Mesenchymal stem cell (in vitro differentiated cells and primary cell): Measurements from ENCODE around the gene TMCO4.
A peak's percentile ranks its signal among the peaks of the same experiment; 100 is the strongest.

Source experiments
- DNase-seq: peaks from one replicate; pipeline ENCODE4 v3.0.0-alpha.2; 2013
- H2AFZ ChIP-seq: one replicate; pipeline ENCODE4 v1.6.1; 2013; ENCODE audit warnings: low read depth, mild to moderate bottlenecking, control low read depth, inconsistent platforms, low read length, moderate library complexity
- H2AK5ac ChIP-seq: 2 replicates; pipeline ENCODE4 v1.6.1; 2013; ENCODE audit warnings: low read length, moderate library complexity, mild to moderate bottlenecking, inconsistent platforms; ENCODE audit not compliant: severe bottlenecking
- H2BK120ac ChIP-seq: one replicate; pipeline ENCODE4 v1.6.1; 2013; ENCODE audit warnings: low read depth, mild to moderate bottlenecking, inconsistent platforms, low read length, moderate library complexity
- H2BK12ac ChIP-seq, 2 experiments: one replicate each; pipeline ENCODE4 v1.6.1; 2013; ENCODE audit warnings: inconsistent platforms in 2 of 2, low read length in 2 of 2, mild to moderate bottlenecking in 2 of 2, moderate library complexity in 2 of 2, control low read depth in 1 of 2
- H2BK15ac ChIP-seq: one replicate; pipeline ENCODE4 v1.6.1; 2013; ENCODE audit warnings: mild to moderate bottlenecking, low read depth, inconsistent platforms; ENCODE audit not compliant: poor library complexity, severe bottlenecking
- H2BK5ac ChIP-seq: 2 replicates; pipeline ENCODE4 v1.6.1; 2013; ENCODE audit warnings: low read depth, mild to moderate bottlenecking, low read length, control low read depth, inconsistent platforms; ENCODE audit not compliant: poor library complexity, severe bottlenecking
- H3K14ac ChIP-seq, 2 experiments: one replicate each; pipeline ENCODE4 v1.6.1; 2013; ENCODE audit warnings: inconsistent platforms in 2 of 2, low read length in 2 of 2, control low read depth in 1 of 2, mild to moderate bottlenecking in 1 of 2, moderate library complexity in 1 of 2
- H3K18ac ChIP-seq, 2 experiments: one replicate each; pipeline ENCODE4 v1.6.1; 2013; ENCODE audit warnings: inconsistent platforms in 2 of 2, low read length in 2 of 2, control low read depth in 1 of 2, low read depth in 1 of 2, mild to moderate bottlenecking in 1 of 2
- H3K23ac ChIP-seq, 2 experiments: one replicate each; pipeline ENCODE4 v1.6.1; 2013; ENCODE audit warnings: inconsistent platforms in 2 of 2, low read length in 2 of 2, mild to moderate bottlenecking in 2 of 2, moderate library complexity in 2 of 2, control low read depth in 1 of 2
- H3K27ac ChIP-seq: 2 replicates; pipeline ENCODE4 v1.5.1; 2013; ENCODE audit warnings: mild to moderate bottlenecking, moderate library complexity, low read length, control low read depth, inconsistent platforms; ENCODE audit not compliant: poor library complexity, severe bottlenecking
- H3K27me3 ChIP-seq, 2 experiments: 2 replicates each; pipeline versions ENCODE4 v1.6.1 to v1.7.0; 2013; ENCODE audit warnings: low read length in 2 of 2, mild to moderate bottlenecking in 2 of 2, moderate library complexity in 2 of 2, control low read depth in 1 of 2, inconsistent platforms in 1 of 2; ENCODE audit not compliant: control insufficient read depth in 1 of 2, insufficient read depth in 1 of 2
- H3K36me3 ChIP-seq, 2 experiments: 2 replicates each; pipeline versions ENCODE4 v1.6.1 to v1.7.0; 2013; ENCODE audit warnings: low read length in 2 of 2, control low read depth in 1 of 2, inconsistent platforms in 1 of 2, low read depth in 1 of 2, mild to moderate bottlenecking in 1 of 2; ENCODE audit not compliant: insufficient read depth in 2 of 2, control insufficient read depth in 1 of 2
- H3K4ac ChIP-seq, 2 experiments: one replicate each; pipeline ENCODE4 v1.6.1; 2013; ENCODE audit warnings: inconsistent platforms in 2 of 2, low read length in 2 of 2, mild to moderate bottlenecking in 2 of 2, moderate library complexity in 2 of 2, control low read depth in 1 of 2, low read depth in 1 of 2
- H3K4me1 ChIP-seq: 2 replicates; pipeline ENCODE4 v1.6.1; 2013; ENCODE audit warnings: low read depth, low read length, control low read depth; ENCODE audit not compliant: control insufficient read depth, insufficient read depth
- H3K4me2 ChIP-seq: 2 replicates; pipeline ENCODE4 v1.6.1; 2013; ENCODE audit warnings: low read length, mild to moderate bottlenecking, inconsistent platforms; ENCODE audit not compliant: poor library complexity, severe bottlenecking
- H3K4me3 ChIP-seq, 2 experiments: 2 replicates each; pipeline versions ENCODE4 v1.5.1 to v1.7.0; 2013; ENCODE audit warnings: low read length in 2 of 2, mild to moderate bottlenecking in 2 of 2, control low read depth in 1 of 2, low read depth in 1 of 2; ENCODE audit not compliant: insufficient read depth in 1 of 2
- H3K79me1 ChIP-seq: replicated peaks from 2 replicates; pipeline ENCODE4 v1.6.1; 2013; ENCODE audit warnings: mild to moderate bottlenecking, control low read depth, low read length, inconsistent platforms; ENCODE audit not compliant: poor library complexity, severe bottlenecking
- H3K9ac ChIP-seq: 2 replicates; pipeline ENCODE4 v1.7.0; 2013; ENCODE audit warnings: mild to moderate bottlenecking, low read length, moderate library complexity
- H3K9me3 ChIP-seq: 2 replicates; pipeline ENCODE4 v1.7.0; 2013; ENCODE audit warnings: mild to moderate bottlenecking, low read length; ENCODE audit not compliant: control insufficient read depth
- H4K8ac ChIP-seq: one replicate; pipeline ENCODE4 v1.6.1; 2013; ENCODE audit warnings: inconsistent platforms, mild to moderate bottlenecking, low read length, moderate library complexity
- H4K91ac ChIP-seq: one replicate; pipeline ENCODE4 v1.6.1; 2013; ENCODE audit warnings: mild to moderate bottlenecking, low read length, inconsistent platforms
- WGBS: methylation state at CpG from one replicate; pipeline ENCODE4 v1.1.7; 2013; ENCODE audit warnings: mixed read lengths; 5-methylcytosine and 5-hydroxymethylcytosine counted together

TMCO4 gene

GRCh38 chr1:19684677-19685076 lies 115.0 kb downstream of the TMCO4 start:
- 77% methylated on average over 2 of the region's 2 CpGs for WGBS
- H3K36me3 ChIP-seq = peaks cover 11 to 12% of the 10 kb centered on the region in 2 experiments

GRCh38 chr1:19683351-19683750 lies 116.4 kb downstream of the TMCO4 start:
- Histone ChIP-seq H3K4ac (no peak overlapping the region), H3K79me1 (no peaks in the 10 kb centered on the region), H3K4me1 (peaks cover 8% of the 10 kb centered on the region), H2BK5ac (no peak overlapping the region), H2BK12ac (no peak overlapping the region), H3K4me2 (no peak overlapping the region), H3K27ac (no peak overlapping the region), H3K36me3 (peaks cover 5 to 6% of the 10 kb centered on the region in 2 experiments), H3K9ac (no peak overlapping the region), H3K27me3 (peaks cover 0 to 9% of the 10 kb centered on the region in 2 experiments), H3K18ac (no peak overlapping the region), H4K8ac (no peak overlapping the region), H2AK5ac (no peak overlapping the region), H2BK120ac (no peak overlapping the region), H3K23ac (no peak overlapping the region), H2AFZ (no peak overlapping the region), H3K4me3 (no peak overlapping the region), H3K14ac (no peak overlapping the region), H2BK15ac (no peak overlapping the region), H3K9me3 (no peaks in the 10 kb centered on the region), H4K91ac (no peak overlapping the region)
- no peak for DNase-seq
- 93% methylated on average over 7 of the region's 8 CpGs for WGBS

More at GRCh38 chr1:19684677-19685076, 115.0 kb downstream of the TMCO4 start:
- Histone ChIP-seq H3K27ac (no peak overlapping the region), H2BK120ac (no peak overlapping the region), H3K79me1 (no peaks in the 10 kb centered on the region), H3K23ac (no peak overlapping the region), H3K14ac (no peak overlapping the region), H4K91ac (no peak overlapping the region), H3K4me1 (peaks cover 5% of the 10 kb centered on the region), H4K8ac (no peak overlapping the region), H3K9ac (no peak overlapping the region), H2AFZ (no peak overlapping the region), H3K4me2 (no peak overlapping the region), H3K9me3 (no peaks in the 10 kb centered on the region), H3K4me3 (no peak overlapping the region), H2BK5ac (no peak overlapping the region), H2BK15ac (no peak overlapping the region), H3K18ac (no peak overlapping the region), H2AK5ac (no peak overlapping the region), H3K27me3 (peaks cover 0 to 5% of the 10 kb centered on the region in 2 experiments), H3K4ac (no peak overlapping the region), H2BK12ac (no peak overlapping the region)
- no peak for DNase-seq

- H2BK5ac ChIP-seq = no peak overlapping the region
- H3K9ac ChIP-seq = no peak overlapping the region
- DNase-seq = no peak
- peaks cover 8% of the 10 kb centered on the region for H3K4me1 ChIP-seq
- no peak overlapping the region for H4K8ac ChIP-seq
- H3K23ac ChIP-seq = no peak overlapping the region
- H2AFZ ChIP-seq = no peak overlapping the region
- 77% methylated on average over 7 of the region's 7 CpGs for WGBS
- H3K9me3 ChIP-seq = no peaks in the 10 kb centered on the region
- H3K36me3 ChIP-seq = peaks cover 1 to 4% of the 10 kb centered on the region in 2 experiments
- no peak overlapping the region for H2AK5ac ChIP-seq
- H3K27ac ChIP-seq = no peak overlapping the region
- no peak overlapping the region for H3K4me2 ChIP-seq
- peaks cover 0 to 9% of the 10 kb centered on the region in 2 experiments for H3K27me3 ChIP-seq
- no peak overlapping the region for H3K4me3 ChIP-seq
- no peak overlapping the region for H3K18ac ChIP-seq
- no peak overlapping the region for H3K14ac ChIP-seq
- no peak overlapping the region for H2BK120ac ChIP-seq
- no peak overlapping the region for H2BK15ac ChIP-seq
- H3K79me1 ChIP-seq = no peaks in the 10 kb centered on the region
- H4K91ac ChIP-seq = no peak overlapping the region
- H2BK12ac ChIP-seq = no peak overlapping the region
- H3K4ac ChIP-seq = no peak overlapping the region
Measured at GRCh38 chr1:19682901-19683300, 116.8 kb downstream of the TMCO4 start.

- Histone ChIP-seq H2AK5ac (no peak overlapping the region), H3K27ac (no peak overlapping the region), H3K4ac (no peak overlapping the region), H3K9me3 (no peaks in the 10 kb centered on the region), H2AFZ (no peak overlapping the region), H3K4me1 (peaks cover 8% of the 10 kb centered on the region), H3K36me3 (peaks cover 0 to under 1% of the 10 kb centered on the region in 2 experiments), H3K27me3 (peaks cover 0 to 9% of the 10 kb centered on the region in 2 experiments), H2BK5ac (no peak overlapping the region), H3K14ac (no peak overlapping the region), H2BK12ac (no peak overlapping the region), H3K79me1 (no peaks in the 10 kb centered on the region), H3K23ac (no peak overlapping the region), H3K4me3 (no peak overlapping the region), H3K9ac (no peak overlapping the region), H4K8ac (no peak overlapping the region), H3K18ac (no peak overlapping the region), H2BK15ac (no peak overlapping the region), H4K91ac (no peak overlapping the region), H2BK120ac (no peak overlapping the region), H3K4me2 (no peak overlapping the region)
- DNase-seq = peak; percentile 86
- 22% methylated on average over 3 of the region's 3 CpGs for WGBS
Measured at GRCh38 chr1:19682257-19682656, 117.5 kb downstream of the TMCO4 start.
